Neural progenitor cell (in vitro differentiated cells): Measurements from ENCODE around the gene MYCL. TPM values are rescaled to one million over a fixed set of nuclear protein-coding genes. Genes with fewer than 3 reads are reported as not detected.

Source experiments
- DNase-seq: peaks from one replicate; pipeline ENCODE4 v3.0.0-alpha.2; 2016; ENCODE audit warnings: low spot score
- H2AFZ ChIP-seq: fragments of 200-600 bp; sonication (generic); replicated peaks from 2 replicates; pipeline ENCODE4 v1.6.1; 2016; ENCODE audit warnings: antibody characterized with exemption
- H3F3A ChIP-seq: fragments of 200-600 bp; sonication (generic); 2 replicates; pipeline ENCODE4 v1.6.1; 2016; ENCODE audit warnings: antibody characterized with exemption, low read depth
- H3K27ac ChIP-seq: fragments of 200-600 bp; sonication (generic); 2 replicates; pipeline ENCODE4 v1.5.1; 2016; ENCODE audit warnings: mild to moderate bottlenecking
- H3K27me3 ChIP-seq: fragments of 200-600 bp; sonication (generic); 2 replicates; pipeline ENCODE4 v1.6.1; 2016; ENCODE audit warnings: mild to moderate bottlenecking, moderate library complexity
- H3K36me3 ChIP-seq: fragments of 200-600 bp; sonication (generic); 2 replicates; pipeline ENCODE4 v1.5.1; 2016
- H3K4me1 ChIP-seq: fragments of 200-600 bp; sonication (generic); 2 replicates; pipeline ENCODE4 v1.6.1; 2016; ENCODE audit warnings: mixed run types
- H3K4me2 ChIP-seq: fragments of 200-600 bp; sonication (generic); 2 replicates; pipeline ENCODE4 v1.6.1; 2016
- H3K4me3 ChIP-seq: fragments of 200-600 bp; sonication (generic); 2 replicates; pipeline ENCODE4 v1.5.1; 2016
- H3K79me2 ChIP-seq: fragments of 200-600 bp; sonication (generic); 2 replicates; pipeline ENCODE4 v1.6.1; 2016; ENCODE audit warnings: low read depth
- H3K9ac ChIP-seq: fragments of 200-600 bp; sonication (generic); 2 replicates; pipeline ENCODE4 v1.6.1; 2016
- H3K9me3 ChIP-seq: fragments of 200-600 bp; sonication (generic); 2 replicates; pipeline ENCODE4 v1.5.1; 2016; ENCODE audit warnings: low read depth
- H4K20me1 ChIP-seq: fragments of 200-600 bp; sonication (generic); 2 replicates; pipeline ENCODE4 v1.6.1; 2016; ENCODE audit warnings: low read depth
- H3K27ac Mint-ChIP-seq: 3 replicates; pipeline ENCODE4 v1.8.0; 2021; ENCODE audit warnings: mixed read lengths
- H3K27me3 Mint-ChIP-seq: 2 replicates; pipeline ENCODE4 v1.8.0; 2022; ENCODE audit warnings: low read depth, mild to moderate bottlenecking, inconsistent platforms, moderate library complexity, mixed read lengths; ENCODE audit not compliant: insufficient read depth
- H3K36me3 Mint-ChIP-seq: 3 replicates; pipeline ENCODE4 v1.8.0; 2021; ENCODE audit warnings: mixed read lengths
- H3K4me1 Mint-ChIP-seq: 3 replicates; pipeline ENCODE4 v1.8.0; 2021; ENCODE audit warnings: mixed read lengths
- H3K4me3 Mint-ChIP-seq: 3 replicates; pipeline ENCODE4 v1.8.0; 2021; ENCODE audit warnings: mild to moderate bottlenecking, moderate library complexity, mixed read lengths
- H3K9me3 Mint-ChIP-seq: 3 replicates; pipeline ENCODE4 v1.8.0; 2020; ENCODE audit warnings: mixed read lengths
- EZH2 ChIP-seq: fragments of 200-600 bp; sonication (generic); IDR thresholded peaks from 2 replicates; pipeline ENCODE4 v1.6.1; 2017; ENCODE audit warnings: antibody characterized with exemption, mild to moderate bottlenecking, moderate library complexity
- EZH2phosphoT487 ChIP-seq: fragments of 200-600 bp; sonication (generic); IDR thresholded peaks from 2 replicates; pipeline ENCODE4 v1.6.1; 2017; ENCODE audit warnings: antibody characterized with exemption
- small RNA-seq: library from RNA; depleted of rRNA; stranded (forward); fragments of <200 nt; gene quantifications from one replicate; pipeline ENCODE3, GENCODE V24; 2015
- total RNA-seq: library from RNA; depleted of rRNA; stranded (reverse); fragments of >200 nt; gene quantifications from 2 replicates; pipeline ENCODE4 v1.2.3, GENCODE V29; 2015; ENCODE audit warnings: low replicate concordance
- TF ChIP-seq, protein P1 (sequence below): fragments of 200-600 bp; sonication (generic); IDR thresholded peaks from 2 replicates; pipeline ENCODE4 v1.5.1; 2017; ENCODE audit warnings: antibody characterized with exemption, mild to moderate bottlenecking

Gene MYCL
- total RNA-seq, 1 donor from 2014 or later: 21.8 TPM

DNA sequence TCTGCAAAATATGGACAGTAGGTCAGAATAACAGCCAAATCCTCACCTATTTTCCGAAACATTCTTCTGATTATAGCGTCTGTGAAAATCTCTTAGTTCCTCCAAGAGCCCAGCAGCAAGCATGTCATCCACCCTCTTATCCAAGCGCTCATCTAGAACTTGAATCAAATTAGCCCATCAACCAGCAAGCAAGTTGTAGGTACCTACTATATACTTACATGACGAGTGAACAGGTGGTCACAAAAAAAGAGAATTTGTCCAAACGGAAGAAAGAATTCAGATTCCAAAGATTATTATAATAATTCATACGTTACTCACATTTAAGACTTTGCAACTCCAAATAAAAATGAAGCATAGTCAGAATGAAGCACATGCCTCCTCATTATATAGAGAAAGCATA is 53.8 kb downstream of the MYCL start:
- H3K4me3 Mint-ChIP-seq: no peak overlapping the region
- no peaks in the 10 kb centered on the region for H3K27me3 Mint-ChIP-seq
- no peak for DNase-seq
- no peak for TF ChIP-seq EZH2
- no peak for TF ChIP-seq EZH2phosphoT487
- TF ChIP-seq, protein P1, sequence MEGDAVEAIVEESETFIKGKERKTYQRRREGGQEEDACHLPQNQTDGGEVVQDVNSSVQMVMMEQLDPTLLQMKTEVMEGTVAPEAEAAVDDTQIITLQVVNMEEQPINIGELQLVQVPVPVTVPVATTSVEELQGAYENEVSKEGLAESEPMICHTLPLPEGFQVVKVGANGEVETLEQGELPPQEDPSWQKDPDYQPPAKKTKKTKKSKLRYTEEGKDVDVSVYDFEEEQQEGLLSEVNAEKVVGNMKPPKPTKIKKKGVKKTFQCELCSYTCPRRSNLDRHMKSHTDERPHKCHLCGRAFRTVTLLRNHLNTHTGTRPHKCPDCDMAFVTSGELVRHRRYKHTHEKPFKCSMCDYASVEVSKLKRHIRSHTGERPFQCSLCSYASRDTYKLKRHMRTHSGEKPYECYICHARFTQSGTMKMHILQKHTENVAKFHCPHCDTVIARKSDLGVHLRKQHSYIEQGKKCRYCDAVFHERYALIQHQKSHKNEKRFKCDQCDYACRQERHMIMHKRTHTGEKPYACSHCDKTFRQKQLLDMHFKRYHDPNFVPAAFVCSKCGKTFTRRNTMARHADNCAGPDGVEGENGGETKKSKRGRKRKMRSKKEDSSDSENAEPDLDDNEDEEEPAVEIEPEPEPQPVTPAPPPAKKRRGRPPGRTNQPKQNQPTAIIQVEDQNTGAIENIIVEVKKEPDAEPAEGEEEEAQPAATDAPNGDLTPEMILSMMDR: no peak
- H3K36me3 Mint-ChIP-seq: peaks cover 41% of the 10 kb centered on the region
- no peaks in the 10 kb centered on the region for H3F3A ChIP-seq
- H3K36me3 ChIP-seq: no peaks in the 10 kb centered on the region
- no peaks in the 10 kb centered on the region for H3K9me3 Mint-ChIP-seq
- H3K4me3 ChIP-seq: no peak overlapping the region
- H2AFZ ChIP-seq: no peak overlapping the region
- H3K9me3 ChIP-seq: no peaks in the 10 kb centered on the region
- peaks cover 16% of the 10 kb centered on the region for H3K4me1 Mint-ChIP-seq
- H3K27me3 ChIP-seq: no peaks in the 10 kb centered on the region
- no peak overlapping the region for H3K4me2 ChIP-seq
- peaks cover 12% of the 10 kb centered on the region for H3K79me2 ChIP-seq
- H3K27ac ChIP-seq: no peak overlapping the region
- no peak overlapping the region for H3K27ac Mint-ChIP-seq
- H4K20me1 ChIP-seq: peaks cover 45% of the 10 kb centered on the region
- H3K9ac ChIP-seq: no peak overlapping the region
- H3K4me1 ChIP-seq: no peaks in the 10 kb centered on the region

GRCh38 chr1:39846796-39847195 is 54.9 kb downstream of the MYCL start:
- no peak overlapping the region for H3K4me3 ChIP-seq
- Mint-ChIP-seq H3K27me3 (no peaks in the 10 kb centered on the region), H3K4me3 (no peak overlapping the region), H3K4me1 (peaks cover 11% of the 10 kb centered on the region), H3K27ac (no peak overlapping the region), H3K36me3 (peaks cover 45% of the 10 kb centered on the region), H3K9me3 (no peaks in the 10 kb centered on the region)
- no peak for DNase-seq
- no peak overlapping the region for H3K27ac ChIP-seq
- H3K4me2 ChIP-seq: no peak overlapping the region
- peaks cover 43% of the 10 kb centered on the region for H4K20me1 ChIP-seq
- no peak overlapping the region for H2AFZ ChIP-seq
- no peaks in the 10 kb centered on the region for H3F3A ChIP-seq
- no peaks in the 10 kb centered on the region for H3K9me3 ChIP-seq
- H3K79me2 ChIP-seq: peaks cover under 1% of the 10 kb centered on the region
- H3K36me3 ChIP-seq: peaks cover 4% of the 10 kb centered on the region
- H3K27me3 ChIP-seq: no peaks in the 10 kb centered on the region
- no peak overlapping the region for H3K9ac ChIP-seq
- no peak for TF ChIP-seq EZH2
- TF ChIP-seq EZH2phosphoT487: no peak
- TF ChIP-seq, protein P1: no peak
- no peaks in the 10 kb centered on the region for H3K4me1 ChIP-seq

- Mint-ChIP-seq H3K4me3 (no peak overlapping the region), H3K27ac (peak overlapping the region; percentile 62), H3K9me3 (no peaks in the 10 kb centered on the region), H3K27me3 (no peaks in the 10 kb centered on the region), H3K4me1 (peaks cover 14% of the 10 kb centered on the region), H3K36me3 (peaks cover 53% of the 10 kb centered on the region)
- Histone ChIP-seq H3K9ac (no peak overlapping the region), H3K27ac (no peak overlapping the region), H3F3A (no peaks in the 10 kb centered on the region), H3K4me3 (no peak overlapping the region), H3K79me2 (no peaks in the 10 kb centered on the region), H4K20me1 (peaks cover 36% of the 10 kb centered on the region), H3K36me3 (peaks cover 7% of the 10 kb centered on the region), H2AFZ (no peak overlapping the region), H3K4me1 (no peaks in the 10 kb centered on the region), H3K27me3 (no peaks in the 10 kb centered on the region), H3K9me3 (no peaks in the 10 kb centered on the region), H3K4me2 (no peak overlapping the region)
- TF ChIP-seq EZH2 (no peak), EZH2phosphoT487 (no peak)
- TF ChIP-seq, protein P1: no peak
- no peak for DNase-seq
These were observed 55.8 kb downstream of the MYCL start for GRCh38 chr1:39845569-39846566.

Small RNA genes lying within 50 kb of the gene (small RNA-seq; reads per million reads assigned to genes)
- gene RF00019: not detected

Other genes with a start within 250 kb of the MYCL start
- not detected in 2 replicates for gene NT5C1A, start 229.8 kb downstream of the MYCL start, total RNA-seq
- gene HPCAL4, start 210.5 kb downstream of the MYCL start, total RNA-seq: 0.13 and 0.19 TPM in 2 replicates
- 50.8 and 57.2 TPM in 2 replicates for gene PPIE, start 163.0 kb downstream of the MYCL start, total RNA-seq
- gene OXCT2, start 130.6 kb downstream of the MYCL start, total RNA-seq: 2.1 TPM in 2 replicates
- 0.24 and 0.28 TPM in 2 replicates for gene BMP8B, start 113.1 kb downstream of the MYCL start, total RNA-seq
- 45.1 and 64.8 TPM in 2 replicates for gene TRIT1, start 18.4 kb downstream of the MYCL start, total RNA-seq
- 0.90 and 1.4 TPM in 2 replicates for gene MFSD2A, start 53.2 kb upstream of the MYCL start, total RNA-seq
- 150 and 154 TPM in 2 replicates for gene CAP1, start 138.8 kb upstream of the MYCL start, total RNA-seq
- gene PPT1, start 195.3 kb upstream of the MYCL start, total RNA-seq: 110 and 115 TPM in 2 replicates